HG03521 (cell line): ENCODE results near the gene ZBTB9.

Experiments used
- ATAC-seq: cut with Tn5 transposase; IDR thresholded peaks from one replicate; pipeline ENCODE4 v1.9.1; 2021; ENCODE audit warnings: mild to moderate bottlenecking, moderate library complexity; ENCODE audit not compliant: unreplicated experiment

Gene ZBTB9

GRCh38 chr6:33432546-33432945 lies 21.8 kb upstream of the ZBTB9 start:
- no peak for ATAC-seq

- no peak for ATAC-seq
These were observed 21.3 kb upstream of the ZBTB9 start for GRCh38 chr6:33433001-33433543.

- no peak for ATAC-seq
These were observed 20.7 kb upstream of the ZBTB9 start for GRCh38 chr6:33433544-33434191.

GRCh38 chr6:33434961-33435360 lies 19.4 kb upstream of the ZBTB9 start:
- no peak for ATAC-seq

- no peak for ATAC-seq
These were observed 16.7 kb upstream of the ZBTB9 start for GRCh38 chr6:33437666-33438065.

- no peak for ATAC-seq
These were observed 15.3 kb upstream of the ZBTB9 start for GRCh38 chr6:33438978-33439594.

GRCh38 chr6:33439956-33440648 lies 14.3 kb upstream of the ZBTB9 start:
- no peak for ATAC-seq

GRCh38 chr6:33440649-33441309 lies 13.6 kb upstream of the ZBTB9 start:
- ATAC-seq = no peak

- ATAC-seq = no peak
These were observed 12.9 kb upstream of the ZBTB9 start for GRCh38 chr6:33441457-33441856.

GRCh38 chr6:33442283-33442682 lies 12.1 kb upstream of the ZBTB9 start:
- ATAC-seq = no peak

- no peak for ATAC-seq
These were observed 11.4 kb upstream of the ZBTB9 start for GRCh38 chr6:33443025-33443424.

GRCh38 chr6:33443619-33444504 lies 10.5 kb upstream of the ZBTB9 start:
- no peak for ATAC-seq

- no peak for ATAC-seq
These were observed 9.2 kb upstream of the ZBTB9 start for GRCh38 chr6:33445119-33445603.

GRCh38 chr6:33446356-33446755 lies 8.0 kb upstream of the ZBTB9 start:
- no peak for ATAC-seq

GRCh38 chr6:33450434-33450833 lies 3.9 kb upstream of the ZBTB9 start:
- ATAC-seq = no peak

GRCh38 chr6:33451606-33452005 lies 2.8 kb upstream of the ZBTB9 start:
- ATAC-seq = no peak

GRCh38 chr6:33452496-33452895 lies 1.9 kb upstream of the ZBTB9 start:
- no peak for ATAC-seq

- ATAC-seq = no peak
These were observed 875 bp upstream of the ZBTB9 start for GRCh38 chr6:33453393-33454008.

GRCh38 chr6:33455051-33455450 lies 675 bp downstream of the ZBTB9 start:
- ATAC-seq = no peak

- no peak for ATAC-seq
These were observed 1.8 kb downstream of the ZBTB9 start for GRCh38 chr6:33456156-33456555.
